Activated B cell treated with CpG ODN at 0.5 μM for 24 hours (primary cell): ENCODE measurements around the gene KRT7. TPM values are rescaled to one million over a fixed set of nuclear protein-coding genes. Genes with fewer than 3 reads are reported as not detected.

ENCODE experiments used
- ATAC-seq: fragments of 200-7000 bp; cut with Tn5 transposase; one replicate; pipeline ENCODE4 v1.10.0; 2021; ENCODE audit warnings: low read depth, mild to moderate bottlenecking, moderate library complexity
- CTCF ChIA-PET: fragments of 350-600 bp; sonication (Branson Sonifier 250); formaldehyde crosslinking; loops from one replicate; lab custom pipeline; 2021; ENCODE audit warnings: antibody characterized with exemption; lab: Charles Lee
- POLR2A ChIA-PET: fragments of 350-600 bp; sonication (Branson Sonifier 250); formaldehyde crosslinking; loops from one replicate; lab custom pipeline; 2021; ENCODE audit warnings: antibody characterized with exemption; lab: Charles Lee
- DNase-seq: peaks from one replicate; pipeline ENCODE4 v3.0.0; 2022
- H3K27ac Mint-ChIP-seq: one replicate; pipeline ENCODE4 v1.8.0; 2020; ENCODE audit warnings: mixed read lengths
- H3K27me3 Mint-ChIP-seq: one replicate; pipeline ENCODE4 v1.8.0; 2021; ENCODE audit warnings: mixed read lengths
- H3K36me3 Mint-ChIP-seq: one replicate; pipeline ENCODE4 v1.8.0; 2021; ENCODE audit warnings: low read depth, mixed read lengths
- H3K4me1 Mint-ChIP-seq: one replicate; pipeline ENCODE4 v1.8.0; 2021; ENCODE audit warnings: mixed read lengths
- H3K4me3 Mint-ChIP-seq: one replicate; pipeline ENCODE4 v1.8.0; 2020; ENCODE audit warnings: mild to moderate bottlenecking, mixed read lengths
- H3K9me3 Mint-ChIP-seq: one replicate; pipeline ENCODE4 v1.8.0; 2020; ENCODE audit warnings: mixed read lengths
- CTCF ChIP-seq: fragments of 200-600 bp; IDR thresholded peaks from one replicate; pipeline ENCODE4 v1.8.0; 2022; ENCODE audit warnings: antibody characterized with exemption, mild to moderate bottlenecking
- intact Hi-C: fragments of 100-400 bp; cut with micrococcal nuclease; formaldehyde crosslinking; loops from one replicate; pipeline ENCODE4 v1.15.1; 2024
- total RNA-seq: library from RNA; stranded (reverse); gene quantifications from 2 replicates; pipeline ENCODE4 v1.2.3, GENCODE V29; 2022

The KRT7 gene
- total RNA-seq, 1 donor from 2014 or later: 1.1 TPM

DNA sequence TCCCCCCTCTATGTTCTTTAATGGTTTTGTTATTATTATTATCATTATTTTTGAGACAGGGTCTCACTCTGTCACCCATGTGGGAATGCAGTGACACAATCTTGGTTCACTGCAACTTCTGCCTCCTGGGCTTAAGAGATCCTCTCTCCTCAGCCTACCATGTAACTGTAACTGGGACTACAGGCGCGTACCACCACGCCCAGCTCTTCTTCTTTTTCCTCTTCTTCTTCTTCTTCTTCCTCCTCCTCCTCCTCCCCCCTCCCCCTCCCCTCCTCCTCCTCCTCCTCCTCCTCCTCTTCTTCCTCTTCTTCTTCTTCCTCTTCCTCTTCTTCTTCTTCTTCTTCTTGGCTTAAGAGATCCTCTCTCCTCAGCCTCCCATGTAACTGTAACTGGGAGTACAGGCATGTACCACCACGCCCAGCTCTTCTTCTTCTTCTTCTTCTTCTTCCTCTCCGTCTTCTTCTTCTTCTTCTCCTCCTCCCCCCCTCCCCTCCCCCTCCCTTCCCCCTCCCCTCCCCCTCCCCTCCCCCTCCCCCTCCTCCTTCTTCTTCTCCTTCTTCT is 5.4 kb upstream of the KRT7 start:
- H3K27ac Mint-ChIP-seq: no peak overlapping the region
- ChIA-PET POLR2A (no interaction called here), CTCF (no interaction called here)
- TF ChIP-seq CTCF: no peak
- no peak overlapping the region for H3K4me3 Mint-ChIP-seq
- intact Hi-C loops: no loop called here
- H3K9me3 Mint-ChIP-seq: no peaks in the 10 kb centered on the region
- H3K36me3 Mint-ChIP-seq: no peaks in the 10 kb centered on the region
- peaks cover 40% of the 10 kb centered on the region for H3K27me3 Mint-ChIP-seq
- ATAC-seq (no peak), DNase-seq (no peak)
- no peaks in the 10 kb centered on the region for H3K4me1 Mint-ChIP-seq

- no peak for TF ChIP-seq CTCF
- H3K36me3 Mint-ChIP-seq: no peaks in the 10 kb centered on the region
- H3K4me3 Mint-ChIP-seq: no peak overlapping the region
- no peaks in the 10 kb centered on the region for H3K4me1 Mint-ChIP-seq
- no peaks in the 10 kb centered on the region for H3K9me3 Mint-ChIP-seq
- H3K27me3 Mint-ChIP-seq: peaks cover 41% of the 10 kb centered on the region
- no peak for ATAC-seq
- no peak overlapping the region for H3K27ac Mint-ChIP-seq
- POLR2A ChIA-PET: no interaction called here
- CTCF ChIA-PET: no interaction called here
- DNase-seq: no peak
- intact Hi-C loops: no loop called here
These were observed 4.7 kb upstream of the KRT7 start for GRCh38 chr12:52228366-52228765.

DNA sequence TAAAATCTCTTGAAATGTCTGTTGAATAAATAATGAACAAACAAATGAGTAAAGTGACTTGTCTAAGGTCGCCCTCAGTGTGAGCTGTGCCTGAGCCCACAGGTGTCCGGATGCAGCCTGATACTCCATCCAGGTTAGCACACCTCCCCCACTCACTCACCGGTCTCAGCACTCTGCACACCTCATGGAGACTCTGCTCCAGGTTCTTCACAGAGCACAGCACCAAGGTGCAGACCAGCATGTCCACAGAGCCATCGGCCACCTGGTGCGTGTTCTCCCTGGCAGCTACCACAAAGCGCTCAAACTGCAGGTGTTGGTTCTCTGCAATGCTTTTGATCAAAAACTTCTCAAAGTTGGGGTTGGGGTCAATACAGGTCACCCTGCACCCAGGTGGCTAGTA is 4.1 kb upstream of the KRT7 start:
- CTCF ChIA-PET: no interaction called here
- H3K36me3 Mint-ChIP-seq: no peaks in the 10 kb centered on the region
- H3K9me3 Mint-ChIP-seq: no peaks in the 10 kb centered on the region

DNA sequence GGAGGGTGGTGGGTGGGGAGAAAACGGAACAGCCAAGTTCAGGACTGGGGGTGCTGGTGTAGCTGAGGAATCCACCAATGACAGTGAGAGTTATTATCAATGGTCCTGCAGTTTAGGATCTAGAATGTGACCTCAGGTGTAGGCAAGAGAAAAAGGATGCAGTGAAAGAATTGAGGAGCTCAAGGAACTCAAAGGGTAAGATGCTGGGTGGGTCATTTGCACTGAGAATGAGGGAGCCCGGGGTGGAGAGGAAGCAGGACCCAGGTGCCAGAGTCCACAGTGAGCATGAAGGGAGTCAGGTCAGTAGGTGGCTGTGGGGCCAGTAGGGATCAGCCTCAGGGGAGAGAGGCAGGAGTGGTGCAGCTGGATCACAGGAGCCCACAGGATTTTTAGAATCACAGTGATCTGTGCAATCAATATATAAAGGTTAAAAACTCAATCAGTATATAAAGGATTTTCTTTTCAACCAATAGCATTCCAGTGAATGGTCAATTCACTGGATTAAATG is 3.2 kb upstream of the KRT7 start:
- ChIA-PET CTCF (no interaction called here), POLR2A (no interaction called here)
- DNase-seq (no peak), ATAC-seq (no peak)
- no peaks in the 10 kb centered on the region for H3K4me1 Mint-ChIP-seq
- TF ChIP-seq CTCF: no peak
- H3K4me3 Mint-ChIP-seq: no peak overlapping the region
- H3K27ac Mint-ChIP-seq: no peak overlapping the region
- H3K36me3 Mint-ChIP-seq: no peaks in the 10 kb centered on the region
- no peaks in the 10 kb centered on the region for H3K9me3 Mint-ChIP-seq
- peaks cover 42% of the 10 kb centered on the region for H3K27me3 Mint-ChIP-seq
- intact Hi-C loops: no loop called here

More for the DNA sequence above, 4.1 kb upstream of the KRT7 start:
- no peak overlapping the region for H3K27ac Mint-ChIP-seq
- H3K27me3 Mint-ChIP-seq: peaks cover 38% of the 10 kb centered on the region
- ATAC-seq: no peak
- POLR2A ChIA-PET: no interaction called here
- H3K4me3 Mint-ChIP-seq: no peak overlapping the region
- TF ChIP-seq CTCF: no peak
- DNase-seq: no peak
- intact Hi-C loops: no loop called here
- no peaks in the 10 kb centered on the region for H3K4me1 Mint-ChIP-seq

- Mint-ChIP-seq H3K27ac (no peak overlapping the region), H3K36me3 (no peaks in the 10 kb centered on the region), H3K9me3 (no peaks in the 10 kb centered on the region), H3K4me3 (no peak overlapping the region), H3K4me1 (no peaks in the 10 kb centered on the region), H3K27me3 (peaks cover 43% of the 10 kb centered on the region)
- no peak for DNase-seq
- CTCF ChIA-PET: no interaction called here
- TF ChIP-seq CTCF: no peak
- intact Hi-C loops: no loop called here
- POLR2A ChIA-PET: no interaction called here
- ATAC-seq: no peak
These were observed 2.4 kb upstream of the KRT7 start for GRCh38 chr12:52230364-52231281.
